ENCODE results near the gene LUC7L2. TPM values are rescaled to one million over a fixed set of nuclear protein-coding genes. Genes with fewer than 3 reads are reported as not detected.
A peak's percentile ranks its signal among the peaks of the same experiment; 100 is the strongest.

LUC7L2 gene
- total RNA-seq, 1 donor from 2014 or later = 83.4 TPM

- H3K4me3 Mint-ChIP-seq (ENCODE audit: unreplicated experiment) = peak overlapping the region; percentile 95
- H3K9me3 Mint-ChIP-seq (ENCODE audit: unreplicated experiment) = peaks cover 14% of the 10 kb centered on the region
- peaks cover 9% of the 10 kb centered on the region for H3K27me3 Mint-ChIP-seq (ENCODE audit: unreplicated experiment)
- peak overlapping the region; percentile 95 for H3K27ac Mint-ChIP-seq (ENCODE audit: unreplicated experiment)
- TF ChIP-seq CTCF (IDR thresholded peaks at IDR 0.05; ENCODE audit: partially characterized antibody, unreplicated experiment) = no peak
- peaks cover 10% of the 10 kb centered on the region for H3K4me1 Mint-ChIP-seq (ENCODE audit: low read depth, unreplicated experiment)
- no peak for DNase-seq
- no peaks in the 10 kb centered on the region for H3K36me3 Mint-ChIP-seq (ENCODE audit: unreplicated experiment)
Measured at GRCh38 chr7:139358541-139359365, 941 bp upstream of the LUC7L2 start.

GRCh38 chr7:139360210-139360947, 685 bp downstream of the LUC7L2 start:
- no peak for TF ChIP-seq CTCF (IDR thresholded peaks at IDR 0.05; ENCODE audit: partially characterized antibody, unreplicated experiment)
- peak overlapping the region; percentile 98 for H3K27ac Mint-ChIP-seq (ENCODE audit: unreplicated experiment)
- peaks cover 10% of the 10 kb centered on the region for H3K4me1 Mint-ChIP-seq (ENCODE audit: low read depth, unreplicated experiment)
- peak; percentile 99 for DNase-seq
- peak overlapping the region; percentile 93 for H3K4me3 Mint-ChIP-seq (ENCODE audit: unreplicated experiment)
- no peaks in the 10 kb centered on the region for H3K36me3 Mint-ChIP-seq (ENCODE audit: unreplicated experiment)
- peaks cover 9% of the 10 kb centered on the region for H3K27me3 Mint-ChIP-seq (ENCODE audit: unreplicated experiment)
- peaks cover 14% of the 10 kb centered on the region for H3K9me3 Mint-ChIP-seq (ENCODE audit: unreplicated experiment)

DNA sequence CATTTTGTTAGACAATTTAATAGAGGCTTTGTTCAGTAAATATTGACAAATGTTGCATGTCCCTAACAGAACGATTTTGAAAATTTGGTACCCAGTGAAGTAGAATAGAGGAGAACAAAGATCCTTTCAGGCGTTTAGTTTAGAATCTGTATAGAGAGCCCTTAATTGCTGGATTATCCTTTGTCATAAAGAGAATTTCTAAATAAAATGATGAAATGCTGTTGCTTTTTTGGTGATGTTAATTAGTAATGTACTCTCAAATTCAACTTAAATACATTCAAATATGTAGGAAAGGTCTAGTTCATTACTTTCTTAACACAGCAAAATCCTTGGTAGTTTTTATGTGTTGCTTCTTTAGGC, 1.2 kb downstream of the LUC7L2 start:
- DNase-seq = no peak
- no peak for TF ChIP-seq CTCF (IDR thresholded peaks at IDR 0.05; ENCODE audit: partially characterized antibody, unreplicated experiment)
- peak overlapping the region; percentile 98 for H3K27ac Mint-ChIP-seq (ENCODE audit: unreplicated experiment)
- H3K4me1 Mint-ChIP-seq (ENCODE audit: low read depth, unreplicated experiment) = peaks cover 10% of the 10 kb centered on the region
- peaks cover 9% of the 10 kb centered on the region for H3K27me3 Mint-ChIP-seq (ENCODE audit: unreplicated experiment)
- no peaks in the 10 kb centered on the region for H3K36me3 Mint-ChIP-seq (ENCODE audit: unreplicated experiment)
- H3K9me3 Mint-ChIP-seq (ENCODE audit: unreplicated experiment) = peaks cover 14% of the 10 kb centered on the region
- peak overlapping the region; percentile 93 for H3K4me3 Mint-ChIP-seq (ENCODE audit: unreplicated experiment)

- DNase-seq = no peak
- peaks cover 10% of the 10 kb centered on the region for H3K4me1 Mint-ChIP-seq (ENCODE audit: low read depth, unreplicated experiment)
- no peak overlapping the region for H3K27ac Mint-ChIP-seq (ENCODE audit: unreplicated experiment)
- H3K36me3 Mint-ChIP-seq (ENCODE audit: unreplicated experiment) = no peaks in the 10 kb centered on the region
- H3K9me3 Mint-ChIP-seq (ENCODE audit: unreplicated experiment) = peaks cover 14% of the 10 kb centered on the region
- no peak for TF ChIP-seq CTCF (IDR thresholded peaks at IDR 0.05; ENCODE audit: partially characterized antibody, unreplicated experiment)
- H3K27me3 Mint-ChIP-seq (ENCODE audit: unreplicated experiment) = peaks cover 9% of the 10 kb centered on the region
- peak overlapping the region; percentile 93 for H3K4me3 Mint-ChIP-seq (ENCODE audit: unreplicated experiment)
Measured at GRCh38 chr7:139361523-139361922, 1.8 kb downstream of the LUC7L2 start.

GRCh38 chr7:139362302-139362701, 2.6 kb downstream of the LUC7L2 start:
- no peaks in the 10 kb centered on the region for H3K36me3 Mint-ChIP-seq (ENCODE audit: unreplicated experiment)
- peaks cover 9% of the 10 kb centered on the region for H3K27me3 Mint-ChIP-seq (ENCODE audit: unreplicated experiment)
- peaks cover 14% of the 10 kb centered on the region for H3K9me3 Mint-ChIP-seq (ENCODE audit: unreplicated experiment)
- no peak for DNase-seq
- no peak for TF ChIP-seq CTCF (IDR thresholded peaks at IDR 0.05; ENCODE audit: partially characterized antibody, unreplicated experiment)
- peaks cover 10% of the 10 kb centered on the region for H3K4me1 Mint-ChIP-seq (ENCODE audit: low read depth, unreplicated experiment)
- no peak overlapping the region for H3K4me3 Mint-ChIP-seq (ENCODE audit: unreplicated experiment)
- H3K27ac Mint-ChIP-seq (ENCODE audit: unreplicated experiment) = no peak overlapping the region
